ENCODE results near the gene OS9.

DNA sequence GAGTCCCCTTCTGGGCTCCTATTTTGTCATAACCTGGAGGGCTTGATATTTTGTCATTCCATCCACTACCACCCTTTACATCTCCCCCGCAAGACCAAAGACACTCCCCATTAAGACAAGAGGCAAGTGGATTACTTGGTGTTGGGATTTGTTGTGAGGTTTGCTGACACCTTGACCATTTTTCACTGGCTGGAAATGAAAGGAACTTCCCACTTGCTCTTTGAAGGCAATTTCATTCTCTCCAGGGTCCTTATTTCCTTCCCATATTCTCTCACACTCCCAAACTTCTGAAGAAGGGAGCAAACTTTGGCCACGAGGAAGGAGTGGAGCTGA is 29.7 kb downstream of the OS9 start:
- TF ChIP-seq, protein P1, sequence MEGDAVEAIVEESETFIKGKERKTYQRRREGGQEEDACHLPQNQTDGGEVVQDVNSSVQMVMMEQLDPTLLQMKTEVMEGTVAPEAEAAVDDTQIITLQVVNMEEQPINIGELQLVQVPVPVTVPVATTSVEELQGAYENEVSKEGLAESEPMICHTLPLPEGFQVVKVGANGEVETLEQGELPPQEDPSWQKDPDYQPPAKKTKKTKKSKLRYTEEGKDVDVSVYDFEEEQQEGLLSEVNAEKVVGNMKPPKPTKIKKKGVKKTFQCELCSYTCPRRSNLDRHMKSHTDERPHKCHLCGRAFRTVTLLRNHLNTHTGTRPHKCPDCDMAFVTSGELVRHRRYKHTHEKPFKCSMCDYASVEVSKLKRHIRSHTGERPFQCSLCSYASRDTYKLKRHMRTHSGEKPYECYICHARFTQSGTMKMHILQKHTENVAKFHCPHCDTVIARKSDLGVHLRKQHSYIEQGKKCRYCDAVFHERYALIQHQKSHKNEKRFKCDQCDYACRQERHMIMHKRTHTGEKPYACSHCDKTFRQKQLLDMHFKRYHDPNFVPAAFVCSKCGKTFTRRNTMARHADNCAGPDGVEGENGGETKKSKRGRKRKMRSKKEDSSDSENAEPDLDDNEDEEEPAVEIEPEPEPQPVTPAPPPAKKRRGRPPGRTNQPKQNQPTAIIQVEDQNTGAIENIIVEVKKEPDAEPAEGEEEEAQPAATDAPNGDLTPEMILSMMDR (conservative IDR thresholded peaks at IDR 0.05) = no peak
- TF ChIP-seq ZFX (IDR thresholded peaks at IDR 0.05) = no peak
